Renal cortical epithelial cell (primary cell): Measurements from ENCODE around the gene GGT7. TPM values are rescaled to one million over a fixed set of nuclear protein-coding genes. Genes with fewer than 3 reads are reported as not detected.
"Not testable (repeated sequence)": the region's sequence is repeated elsewhere in the genome, so short reads cannot be mapped to it uniquely, and the experiment has no call there.

Source experiments
- DNase-seq: peaks from one replicate; pipeline ENCODE4 v3.0.0-alpha.2; 2011; ENCODE audit warnings: low read depth
- total RNA-seq: library from RNA; depleted of rRNA; stranded (reverse); fragments of >200 nt; gene quantifications from 2 replicates; pipeline ENCODE4 v1.2.3, GENCODE V29; 2014

Gene GGT7
- total RNA-seq, 1 donor from 2014 or later: 16.9 TPM

DNA sequence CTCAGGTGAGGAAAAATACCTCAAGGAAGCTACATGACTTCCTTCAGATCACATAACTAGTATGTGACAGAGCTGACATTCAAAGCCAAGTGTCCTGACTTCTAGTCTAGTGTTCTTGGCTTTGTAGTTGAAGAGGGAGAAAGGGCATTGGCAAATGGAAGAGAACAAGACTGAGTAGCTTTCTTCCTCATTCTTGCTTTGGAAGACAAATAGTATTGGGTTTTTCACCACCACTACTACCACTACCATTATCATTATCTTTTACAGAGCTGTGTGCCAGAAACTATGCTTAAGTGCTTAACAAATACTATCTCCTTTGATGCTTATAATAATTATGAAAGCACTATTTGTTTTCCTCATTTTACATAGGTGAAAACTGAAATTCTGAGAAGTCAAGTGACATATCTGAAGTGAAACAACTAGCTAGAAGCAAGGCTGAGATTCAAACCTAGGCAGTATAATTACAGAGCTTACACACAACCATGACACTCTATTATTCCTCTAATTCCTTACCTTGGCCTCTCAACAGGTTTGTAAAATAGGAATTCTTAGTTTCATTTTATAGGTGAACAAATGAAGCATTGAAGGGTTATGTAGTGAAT, 10.5 kb upstream of the GGT7 start:
- no peak for DNase-seq

DNA sequence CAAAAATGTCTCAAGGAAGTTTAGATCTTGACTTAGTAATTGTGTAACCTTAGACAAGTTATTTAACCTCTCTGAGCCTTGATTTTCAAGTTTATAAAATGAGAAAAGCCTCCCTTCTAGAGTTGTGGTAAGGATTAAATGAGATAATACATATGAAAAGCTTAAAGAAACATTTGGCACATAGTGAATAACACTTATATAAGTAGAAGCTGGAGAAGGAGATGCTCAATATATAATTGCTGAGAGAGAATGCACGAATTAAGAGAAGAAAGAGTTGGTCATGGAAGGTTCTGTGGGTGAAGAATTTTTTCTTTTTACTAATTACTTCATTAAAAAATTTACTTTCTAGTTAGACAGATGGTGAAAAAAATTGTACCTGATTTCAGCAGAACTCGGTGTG, 9.0 kb upstream of the GGT7 start:
- no peak for DNase-seq

GRCh38 chr20:34880971-34881370, 8.3 kb upstream of the GGT7 start:
- not testable (repeated sequence) for DNase-seq

DNA sequence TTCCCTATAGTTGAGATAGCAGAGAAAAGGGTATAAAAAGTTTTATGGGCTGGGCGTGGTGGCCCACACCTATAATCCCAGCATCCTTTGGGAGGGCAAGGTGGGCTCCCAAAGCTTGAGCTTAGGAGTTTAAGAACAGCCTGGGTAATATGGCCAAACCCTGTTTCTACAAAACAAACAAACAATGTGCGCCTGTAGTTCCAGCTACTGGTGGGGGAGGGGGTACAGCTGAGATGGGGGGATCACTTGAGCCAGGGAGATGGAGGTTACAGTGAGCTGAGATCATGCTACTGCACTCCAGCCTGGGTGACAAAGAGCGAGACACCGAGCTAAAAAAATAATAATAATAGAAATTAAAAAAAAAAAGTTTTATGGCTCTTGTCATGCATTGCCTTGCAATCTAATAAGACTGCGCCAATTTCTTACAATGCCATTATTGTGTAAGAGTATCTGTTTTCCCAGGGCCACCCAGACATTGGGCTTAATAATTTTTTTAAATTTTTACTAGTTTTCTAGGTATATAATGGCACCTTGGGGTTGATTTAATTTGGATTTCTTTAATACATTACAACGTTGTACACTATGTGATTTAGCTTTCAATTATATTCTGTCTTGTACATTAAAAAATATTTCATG, 7.7 kb upstream of the GGT7 start:
- DNase-seq: no peak

- no peak for DNase-seq
Measured at GRCh38 chr20:34876406-34877282, 4.0 kb upstream of the GGT7 start, which contains the start of gene ACSS2. Gene ACSS2 (plus strand): TSS chr20:34876612. CDS start chr20:34876646, 34 bp downstream.

DNA sequence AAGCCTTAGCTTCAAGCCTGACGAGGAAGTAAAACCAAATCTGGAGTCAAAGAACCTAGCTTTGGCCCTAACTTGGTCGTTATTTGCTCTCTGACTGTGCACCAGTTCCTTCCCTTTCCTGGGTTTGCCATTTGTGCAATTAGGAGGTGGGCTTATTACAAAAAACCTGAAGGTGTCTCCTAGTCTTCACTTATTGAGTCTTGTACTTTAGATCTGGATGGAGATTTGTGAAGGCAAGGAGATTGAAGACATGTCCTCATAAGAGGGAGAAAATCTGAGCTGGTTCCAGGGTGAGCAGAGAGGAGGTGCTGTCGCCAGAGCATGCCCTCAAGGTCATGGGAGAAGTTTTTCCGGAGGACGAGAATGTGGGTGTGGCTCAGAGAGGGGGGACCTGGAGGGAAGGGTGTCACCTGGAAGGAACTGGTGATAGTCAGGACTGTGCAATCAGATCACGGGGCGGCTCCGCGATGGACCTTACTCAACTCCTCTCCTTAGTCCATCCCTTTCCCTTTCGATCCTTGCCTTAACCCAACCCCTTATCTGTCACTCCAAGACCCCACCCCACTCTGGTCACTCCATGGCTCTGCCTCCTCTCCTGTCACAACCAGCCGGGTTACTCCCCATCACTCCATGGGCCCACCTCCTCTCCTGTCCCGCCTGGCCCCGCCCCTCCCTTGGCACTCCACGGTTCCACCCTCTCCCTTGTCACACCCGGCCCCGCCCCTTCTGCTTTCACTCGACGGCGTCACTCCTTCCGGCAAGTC, 3.2 kb upstream of the GGT7 start:
- peak; percentile 95 for DNase-seq

- DNase-seq: peak; percentile 86
Measured at GRCh38 chr20:34874094-34874654, 1.5 kb upstream of the GGT7 start.

GRCh38 chr20:34873583-34874093, 982 bp upstream of the GGT7 start:
- no peak for DNase-seq

DNA sequence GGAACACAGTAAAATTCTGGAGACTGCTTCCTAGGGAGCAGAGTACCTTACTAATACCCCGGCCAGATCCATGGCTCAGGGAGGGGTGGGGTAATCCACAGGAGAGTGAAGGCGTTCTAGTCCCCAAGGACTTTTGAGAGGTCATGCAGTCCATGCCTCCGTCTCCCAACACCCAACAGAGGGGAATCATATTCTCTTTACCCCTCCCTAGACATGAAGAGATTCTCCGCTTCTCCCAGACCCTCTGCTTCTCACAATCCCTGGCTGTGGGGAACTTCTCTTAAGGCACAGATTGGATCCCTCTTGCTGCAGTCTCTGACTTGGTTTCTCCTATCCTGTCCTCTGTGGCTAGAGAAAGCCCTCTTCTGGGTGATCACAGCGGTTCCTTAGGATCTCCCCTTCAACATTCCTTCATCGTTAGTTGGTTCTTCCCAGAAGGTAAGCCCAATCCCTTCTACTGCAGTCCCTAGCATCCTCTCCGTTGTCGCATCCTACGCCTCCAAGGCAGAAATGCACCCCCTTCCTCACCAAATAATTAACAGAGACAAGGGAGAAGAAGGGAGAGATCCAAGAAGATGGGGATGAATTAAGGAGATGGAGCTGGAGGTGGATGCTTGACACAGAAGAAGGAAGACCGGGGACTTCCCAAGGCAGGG, 562 bp downstream of the GGT7 start:
- no peak for DNase-seq

DNA sequence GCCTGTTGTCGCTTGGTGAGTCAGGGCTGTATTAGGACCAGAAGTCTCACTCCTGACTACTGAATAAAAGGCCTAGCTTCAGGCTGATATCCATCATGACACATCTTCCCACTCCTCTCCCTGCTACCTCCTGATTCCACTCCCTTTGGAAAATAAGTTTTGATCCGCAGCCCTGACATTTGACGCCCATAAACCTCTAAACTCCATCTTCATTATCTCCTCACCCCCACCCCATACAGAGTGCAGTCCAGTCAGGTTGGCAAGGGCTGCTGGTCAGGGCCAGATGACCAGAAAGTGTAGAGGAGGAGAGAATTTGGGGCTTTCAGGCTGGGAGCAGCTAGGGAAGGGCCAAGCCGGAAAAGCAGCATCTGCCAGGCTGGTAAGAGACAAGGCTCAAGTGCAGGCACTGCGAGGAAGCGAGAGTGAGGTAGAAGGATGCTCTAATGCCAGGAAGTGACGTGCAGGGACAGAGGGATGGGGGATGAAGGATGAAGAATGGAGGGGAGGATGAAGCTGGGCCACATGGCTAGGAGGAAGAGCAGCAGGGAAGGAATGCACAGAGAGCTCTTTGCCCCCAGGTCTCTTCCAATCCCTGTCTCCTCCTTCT, 1.2 kb downstream of the GGT7 start:
- no peak for DNase-seq

- DNase-seq: no peak
Measured at GRCh38 chr20:34864216-34864615, 8.4 kb downstream of the GGT7 start.

GRCh38 chr20:34863421-34863965, 9.2 kb downstream of the GGT7 start:
- DNase-seq: no peak

DNA sequence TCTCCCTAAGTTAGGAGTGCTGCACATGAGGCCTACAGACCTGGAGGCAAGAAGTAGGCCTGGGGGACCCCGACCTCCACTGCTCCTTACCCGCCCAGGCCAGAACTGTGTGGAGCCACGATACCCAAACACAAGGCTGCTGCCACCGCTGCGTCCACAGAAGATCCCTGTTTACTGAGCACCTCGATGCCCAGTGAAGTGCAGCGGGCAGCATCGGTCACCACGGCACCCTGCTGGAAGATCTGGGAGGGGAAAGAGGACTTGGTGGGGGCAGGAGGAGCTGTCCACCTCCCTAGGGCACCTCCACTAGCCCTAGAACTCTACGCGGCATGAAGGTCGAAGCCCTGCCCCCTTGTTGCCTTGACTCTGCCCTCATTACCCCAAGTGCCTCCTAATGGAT, 9.9 kb downstream of the GGT7 start:
- DNase-seq: no peak

GRCh38 chr20:34861386-34862084, 11.1 kb downstream of the GGT7 start:
- no peak for DNase-seq

DNA sequence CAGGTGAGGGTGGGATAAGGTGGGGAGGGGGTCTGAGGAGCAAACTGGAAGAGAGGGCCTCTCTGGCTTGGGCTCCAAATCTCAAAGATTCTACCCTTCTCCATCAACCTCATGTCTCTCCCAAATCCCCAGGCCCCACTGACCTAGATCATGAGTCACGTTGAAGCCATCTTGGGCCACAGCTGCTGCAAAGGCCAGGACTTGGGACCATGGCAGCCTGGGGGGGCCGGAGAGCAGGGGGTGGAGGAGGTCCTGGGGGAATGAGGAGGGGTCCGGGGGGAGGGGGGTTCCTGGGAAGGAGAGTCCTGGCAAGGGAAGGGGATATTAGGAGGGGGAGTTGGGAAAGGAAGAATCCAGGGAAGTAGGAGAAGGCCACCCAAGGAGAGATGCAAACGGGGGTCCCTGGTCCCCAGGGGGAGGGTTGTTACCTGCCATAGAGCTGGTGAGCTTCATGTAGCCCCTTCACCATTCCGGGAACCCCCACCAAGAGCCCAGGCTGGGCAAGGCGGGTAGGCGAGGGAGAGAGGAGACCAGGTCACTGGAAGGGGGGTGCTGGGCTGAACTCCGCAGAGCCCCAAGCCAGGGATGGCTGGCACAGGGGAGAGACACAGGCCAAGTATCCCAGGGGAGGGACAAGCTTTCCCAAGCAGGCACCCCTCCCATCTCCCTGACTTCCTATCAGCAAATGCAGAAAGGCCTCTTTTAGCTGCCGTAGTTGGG, 12.7 kb downstream of the GGT7 start:
- no peak for DNase-seq

- no peak for DNase-seq
Measured at GRCh38 chr20:34859367-34859766, 13.3 kb downstream of the GGT7 start.

DNA sequence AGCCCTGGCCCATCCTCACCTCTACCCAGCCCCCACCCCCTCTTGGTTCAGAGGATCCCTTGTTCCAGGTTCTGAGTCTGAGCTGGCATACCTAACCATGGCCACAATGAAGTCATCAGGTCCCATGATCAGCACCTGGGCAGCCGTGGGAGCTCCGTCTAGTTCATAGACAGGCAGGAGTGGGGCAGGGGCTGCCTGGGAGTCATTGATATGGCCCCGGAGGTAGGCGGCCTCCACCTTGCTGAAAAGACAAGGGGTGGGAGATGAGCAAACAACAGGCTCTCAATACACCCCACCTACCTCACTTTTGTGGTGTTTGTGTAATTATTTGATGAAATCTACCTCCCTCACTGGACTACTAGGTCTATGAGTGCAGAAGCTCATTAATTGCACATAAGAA, 20.4 kb downstream of the GGT7 start:
- DNase-seq: no peak

DNA sequence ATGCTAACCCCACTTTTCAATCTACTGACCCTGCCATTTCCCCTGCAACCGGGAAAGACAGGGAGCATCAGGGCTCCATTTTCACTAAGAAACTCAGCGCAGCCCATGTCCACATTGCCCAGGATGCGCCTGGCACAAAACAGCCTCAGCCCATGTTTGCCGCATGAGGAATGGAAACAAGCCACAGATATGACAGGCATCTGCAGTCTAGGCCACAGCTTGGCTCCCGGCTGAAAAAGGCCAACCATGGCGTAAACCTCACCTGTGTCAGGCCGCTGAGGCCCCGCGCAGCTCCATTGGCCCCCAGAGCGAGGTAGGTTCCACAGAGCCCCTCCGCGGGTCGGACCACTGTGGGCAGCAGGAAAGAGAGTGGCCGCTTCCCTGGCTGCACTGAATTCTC, 21.7 kb downstream of the GGT7 start:
- DNase-seq: no peak

- no peak for DNase-seq
Measured at GRCh38 chr20:34849778-34850177, 22.9 kb downstream of the GGT7 start.
